Tibial artery (tissue), 4 donors: ENCODE results near the gene FHOD1.

ENCODE experiments used
- DNase-seq, 2 donors: peaks; one replicate each; pipeline ENCODE4 v3.0.0-alpha.2; 2019
- H3K27ac ChIP-seq, 2 donors: fragments of 200-600 bp; sonication (generic) in 1 of 2; 1 replicate in 1 of 2; 2 replicates in 1 of 2; pipeline ENCODE4 v1.5.1; 2018 to 2019; ENCODE audit warnings: mild to moderate bottlenecking in 1 of 2
- H3K27me3 ChIP-seq, 2 donors: fragments of 200-600 bp; sonication (generic) in 1 of 2; one replicate each; pipeline versions ENCODE4 v1.5.1 to v1.6.0; 2016 to 2019
- H3K36me3 ChIP-seq, 3 donors: fragments of 200-600 bp; sonication (generic) in 2 of 3; one replicate each; pipeline ENCODE4 v1.5.1; 2016 to 2019; ENCODE audit warnings: mild to moderate bottlenecking in 2 of 3
- H3K4me1 ChIP-seq, 4 donors: fragments of 200-600 bp; sonication (generic) in 2 of 4; 1 replicate in 3 of 4; 2 replicates in 1 of 4; pipeline ENCODE4 v1.5.1; 2016 to 2019
- H3K4me3 ChIP-seq, 2 donors: fragments of 200-600 bp; sonication (generic) in 1 of 2; 1 replicate in 1 of 2; 2 replicates in 1 of 2; pipeline ENCODE4 v1.5.1; 2018 to 2019; ENCODE audit warnings: mild to moderate bottlenecking in 2 of 2
- H3K9me3 ChIP-seq, 3 donors: fragments of 200-600 bp; sonication (generic) in 1 of 3; one replicate each; pipeline ENCODE4 v1.5.1; 2016 to 2019
- CTCF ChIP-seq, 2 experiments: fragments of 200-600 bp in 1 of 2; fragments of 450-650 bp in 1 of 2; IDR thresholded peaks; one replicate each; pipeline ENCODE4 v1.5.1; 2017 to 2019; ENCODE audit warnings: antibody characterized with exemption in 2 of 2, mild to moderate bottlenecking in 1 of 2, moderate library complexity in 1 of 2
- intact Hi-C: fragments of 100-400 bp; cut with DNase I; formaldehyde crosslinking; loops from one replicate; pipeline ENCODE4 v1.15.0; 2023; ENCODE audit warnings: low total_unique reads

Gene FHOD1

GRCh38 chr16:67250045-67250327 is 2.7 kb upstream of the FHOD1 start:
- no peak overlapping the region for H3K27ac ChIP-seq
- no peaks in the 10 kb centered on the region for H3K9me3 ChIP-seq
- peaks cover 0 to 42% (median 34%) of the 10 kb centered on the region in 4 donors for H3K4me1 ChIP-seq
- no peak overlapping the region for H3K4me3 ChIP-seq
- DNase-seq: peak in 1 of 2 donors; percentile 10
- H3K27me3 ChIP-seq: peaks cover 0 to 46% of the 10 kb centered on the region in 2 donors
- H3K36me3 ChIP-seq: no peaks in the 10 kb centered on the region
- intact Hi-C loops: no loop called here
- TF ChIP-seq CTCF (IDR thresholded peaks at IDR 0.05): no peak

DNA sequence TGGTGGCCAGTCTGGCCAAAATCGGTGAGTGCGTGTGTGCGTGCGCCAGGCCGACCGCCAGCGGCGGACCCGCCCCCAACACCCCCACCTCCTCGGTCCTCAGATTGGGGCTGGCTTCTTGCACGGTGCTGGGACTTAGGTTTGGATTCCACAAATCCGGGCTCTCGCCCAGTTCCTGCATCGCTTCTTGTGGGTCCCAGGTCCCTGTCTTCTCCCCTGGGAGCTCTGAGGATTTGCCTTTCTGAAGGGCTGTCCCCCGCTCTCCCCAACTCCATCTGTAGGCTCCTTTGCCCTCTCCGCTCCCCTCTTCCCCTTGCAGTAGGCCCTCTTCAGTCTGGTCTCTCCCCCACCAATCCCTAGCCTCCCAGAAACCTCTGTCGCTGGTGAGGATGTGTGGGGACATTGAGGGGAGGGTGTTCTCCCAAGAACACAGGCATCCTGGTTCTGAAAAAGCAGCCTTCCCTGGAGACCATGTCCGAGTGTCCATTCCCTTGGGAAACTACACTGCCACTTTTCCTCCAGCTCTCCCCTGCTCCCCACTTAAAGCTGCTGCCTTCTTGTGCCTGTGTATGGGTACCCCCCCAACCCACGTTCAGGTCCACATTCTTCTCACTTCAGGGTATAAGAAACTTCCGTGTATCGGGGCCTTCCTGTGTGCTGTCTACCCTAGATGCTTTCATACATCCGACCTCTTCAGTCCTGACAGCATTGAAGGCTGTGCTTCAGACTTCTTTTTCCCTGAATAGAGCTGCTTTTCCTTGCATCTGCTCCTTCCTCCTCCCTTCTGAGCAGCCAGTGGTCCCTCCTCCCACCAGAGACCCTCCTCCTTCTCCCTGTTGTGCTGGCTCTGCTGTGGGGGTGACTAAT is 2.1 kb upstream of the FHOD1 start:
- Histone ChIP-seq H3K27me3 (peaks cover 0 to 41% of the 10 kb centered on the region in 2 donors), H3K27ac (peak overlapping the region in 1 of 2 donors; percentile 6)

DNA sequence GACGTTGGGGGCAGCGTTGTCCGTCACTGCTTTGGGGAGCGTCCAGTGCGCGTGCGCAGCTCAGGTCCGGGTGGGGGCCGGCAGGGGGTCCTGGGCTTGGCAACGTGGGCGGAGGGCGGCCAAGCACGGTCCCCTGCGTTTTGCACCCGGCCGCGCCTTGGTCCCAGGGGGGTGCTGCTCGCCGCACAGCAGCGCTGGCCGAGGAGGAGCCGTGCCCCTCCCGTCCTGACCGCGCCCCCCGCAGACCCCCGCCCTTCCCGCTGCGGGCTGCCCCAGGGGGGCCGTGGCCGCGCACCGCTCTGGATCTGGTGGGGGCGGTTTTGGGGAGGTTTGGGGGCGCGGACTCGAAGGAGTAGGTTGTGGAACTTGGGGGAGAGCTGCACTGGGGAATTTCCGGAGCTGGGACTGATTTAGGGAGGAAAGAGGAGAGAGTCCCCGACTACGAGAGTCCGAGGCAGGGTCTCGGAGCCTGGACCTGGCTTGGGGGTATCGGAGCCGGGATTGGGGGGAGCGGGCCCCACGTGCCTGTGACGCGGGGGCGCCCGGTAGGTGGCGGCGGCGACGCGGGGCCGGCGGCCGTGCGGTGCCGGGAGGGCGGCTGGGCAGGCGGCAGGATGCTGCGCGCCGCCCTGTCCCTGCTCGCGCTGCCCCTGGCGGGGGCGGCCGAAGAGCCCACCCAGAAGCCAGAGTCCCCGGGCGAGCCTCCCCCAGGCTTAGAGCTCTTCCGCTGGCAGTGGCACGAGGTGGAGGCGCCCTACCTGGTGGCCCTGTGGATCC is 1.3 kb upstream of the FHOD1 start, which contains the start of gene SLC9A5:
Gene SLC9A5, plus strand, starts transcription at position 579 of the 777 bp plus-strand sequence. Its CDS starts 36 bp downstream, at position 615.
- peaks cover 0 to 56% (median 46%) of the 10 kb centered on the region in 4 donors for H3K4me1 ChIP-seq
- H3K27ac ChIP-seq: peak within 1 kb of the TSS; percentile 6 to 83
- peaks cover 0 to 39% of the 10 kb centered on the region in 2 donors for H3K27me3 ChIP-seq
- intact Hi-C loops: no loop called here
- peak in 1 of 2 experiments; percentile 25 for TF ChIP-seq CTCF (IDR thresholded peaks at IDR 0.05)
- DNase-seq: peak in 1 of 2 donors; percentile 21
- no peaks in the 10 kb centered on the region for H3K9me3 ChIP-seq
- H3K36me3 ChIP-seq: no peaks in the 10 kb centered on the region
- peak within 1 kb of the TSS; percentile 70 to 74 for H3K4me3 ChIP-seq

More for the DNA sequence above, 2.1 kb upstream of the FHOD1 start:
- Histone ChIP-seq H3K4me1 (peaks cover 0 to 48% (median 40%) of the 10 kb centered on the region in 4 donors), H3K36me3 (no peaks in the 10 kb centered on the region), H3K4me3 (peak overlapping the region; percentile 39 to 70), H3K9me3 (no peaks in the 10 kb centered on the region)
- intact Hi-C loops: no loop called here
- peak in 1 of 2 donors; percentile 17 for DNase-seq
- TF ChIP-seq CTCF (IDR thresholded peaks at IDR 0.05): no peak

GRCh38 chr16:67248073-67248400 is 756 bp upstream of the FHOD1 start:
- Histone ChIP-seq H3K4me3 (peak overlapping the region; percentile 70 to 74), H3K36me3 (no peaks in the 10 kb centered on the region), H3K27ac (peak overlapping the region in 1 of 2 donors; percentile 83), H3K4me1 (peaks cover 0 to 58% (median 48%) of the 10 kb centered on the region in 4 donors), H3K27me3 (peaks cover 0 to 39% of the 10 kb centered on the region in 2 donors), H3K9me3 (no peaks in the 10 kb centered on the region)
- TF ChIP-seq CTCF (IDR thresholded peaks at IDR 0.05): no peak
- DNase-seq: peak in 1 of 2 donors; percentile 28
- intact Hi-C loops: no loop called here

DNA sequence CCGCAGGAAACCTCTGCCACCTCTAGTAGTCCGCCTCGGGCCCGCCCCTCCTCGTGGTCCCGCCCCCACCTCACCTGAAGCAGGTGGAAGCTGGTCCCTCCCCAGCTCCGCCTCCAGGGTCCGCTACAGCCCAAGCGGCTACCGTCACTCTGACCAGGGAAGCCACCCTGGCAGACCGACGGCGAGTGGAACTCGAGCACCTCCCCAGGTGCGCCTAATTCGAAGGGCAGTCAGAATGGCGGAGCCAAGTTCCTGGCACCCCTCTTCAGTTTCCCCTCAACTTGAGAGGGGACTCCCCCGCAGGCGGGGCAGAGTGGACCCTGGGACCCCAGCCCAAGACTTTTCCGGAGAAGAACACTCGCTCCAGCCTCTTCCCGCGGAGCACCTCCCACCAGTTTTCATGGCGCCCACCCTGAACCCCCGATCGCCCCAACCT is 507 bp downstream of the FHOD1 start:
- peak; percentile 50 to 80 for DNase-seq
- H3K4me1 ChIP-seq: peaks cover 0 to 66% (median 52%) of the 10 kb centered on the region in 4 donors
- peak overlapping the region; percentile 75 to 83 for H3K27ac ChIP-seq
- H3K4me3 ChIP-seq: peak overlapping the region; percentile 70 to 74
- no peaks in the 10 kb centered on the region for H3K9me3 ChIP-seq
- peaks cover 0 to 31% of the 10 kb centered on the region in 2 donors for H3K27me3 ChIP-seq
- no peaks in the 10 kb centered on the region for H3K36me3 ChIP-seq
- TF ChIP-seq CTCF (IDR thresholded peaks at IDR 0.05): no peak
- intact Hi-C loops: no loop called here
